Natural killer cell (primary cell): Measurements from ENCODE around the gene CCDC187. TPM values are rescaled to one million over a fixed set of nuclear protein-coding genes. Genes with fewer than 3 reads are reported as not detected.

Experiments
- ATAC-seq, 3 donors: fragments of 150-1000 bp in 2 of 3; fragments of 200-7000 bp in 1 of 3; cut with Tn5 transposase; 1 replicate in 1 of 3; 2 replicates in 2 of 3; pipeline ENCODE4 v1.10.0; 2021; ENCODE audit warnings: mild to moderate bottlenecking in 2 of 3, moderate library complexity in 2 of 3
- DNase-seq, 2 donors: peaks; one replicate each; pipeline versions ENCODE4 v3.0.0 to v3.0.0-alpha.2; 2013 to 2021; ENCODE audit warnings: mixed read lengths in 1 of 2
- H3K27ac ChIP-seq: one replicate; pipeline ENCODE4 v1.5.1; 2013; ENCODE audit warnings: mild to moderate bottlenecking, low read length
- H3K27me3 ChIP-seq: one replicate; pipeline ENCODE4 v1.6.1; 2013; ENCODE audit warnings: low read length; ENCODE audit not compliant: control insufficient read depth, insufficient read depth
- H3K36me3 ChIP-seq: one replicate; pipeline ENCODE4 v1.6.1; 2013; ENCODE audit warnings: low read length; ENCODE audit not compliant: control insufficient read depth, insufficient read depth
- H3K4me1 ChIP-seq: one replicate; pipeline ENCODE4 v1.6.1; 2013; ENCODE audit warnings: low read length; ENCODE audit not compliant: control insufficient read depth, insufficient read depth
- H3K4me3 ChIP-seq: one replicate; pipeline ENCODE4 v1.5.1; 2013; ENCODE audit warnings: low read length
- H3K9me3 ChIP-seq: one replicate; pipeline ENCODE4 v1.6.1; 2013; ENCODE audit warnings: low read length; ENCODE audit not compliant: control insufficient read depth, insufficient read depth
- H3K27ac Mint-ChIP-seq, 2 donors: one replicate each; pipeline ENCODE4 v1.8.0; 2022; ENCODE audit warnings: mild to moderate bottlenecking in 2 of 2, mixed read lengths in 2 of 2, moderate library complexity in 1 of 2
- H3K27me3 Mint-ChIP-seq, 2 donors: one replicate each; pipeline ENCODE4 v1.8.0; 2022; ENCODE audit warnings: low read depth in 2 of 2, mixed read lengths in 2 of 2
- H3K36me3 Mint-ChIP-seq: one replicate; pipeline ENCODE4 v1.8.0; 2022; ENCODE audit warnings: mixed read lengths
- H3K4me1 Mint-ChIP-seq, 2 donors: one replicate each; pipeline ENCODE4 v1.8.0; 2022; ENCODE audit warnings: mixed read lengths in 2 of 2
- H3K4me3 Mint-ChIP-seq: one replicate; pipeline ENCODE4 v1.8.0; 2022; ENCODE audit warnings: mild to moderate bottlenecking, moderate library complexity, mixed read lengths
- H3K9me3 Mint-ChIP-seq, 2 donors: one replicate each; pipeline ENCODE4 v1.8.0; 2022; ENCODE audit warnings: mixed read lengths in 2 of 2
- WGBS: methylation state at CpG from one replicate; pipeline ENCODE4 v1.1.7; 2013; ENCODE audit warnings: missing lambda C conversion rate; ENCODE audit not compliant: insufficient coverage; 5-methylcytosine and 5-hydroxymethylcytosine counted together
- intact Hi-C: fragments of 100-400 bp; cut with micrococcal nuclease; formaldehyde crosslinking; loops from one replicate; pipeline ENCODE4 v1.14.2; 2022
- total RNA-seq, 4 donors: library from RNA; stranded (reverse); fragments of 120-200 nt in 1 of 4; gene quantifications; one replicate each; pipeline versions ENCODE4 v1.2.3 to v1.2.4, GENCODE V29; 2013 to 2022
- TF ChIP-seq, protein P1 (sequence below): fragments of 200-600 bp; IDR thresholded peaks from one replicate; pipeline ENCODE4 v1.8.0; 2022; ENCODE audit warnings: antibody characterized with exemption

The CCDC187 gene
- total RNA-seq, 3 donors from 2014 or later (not counting 1 experiment from before 2014, with no cell fraction given): 0.18 TPM; not detected in 2

DNA sequence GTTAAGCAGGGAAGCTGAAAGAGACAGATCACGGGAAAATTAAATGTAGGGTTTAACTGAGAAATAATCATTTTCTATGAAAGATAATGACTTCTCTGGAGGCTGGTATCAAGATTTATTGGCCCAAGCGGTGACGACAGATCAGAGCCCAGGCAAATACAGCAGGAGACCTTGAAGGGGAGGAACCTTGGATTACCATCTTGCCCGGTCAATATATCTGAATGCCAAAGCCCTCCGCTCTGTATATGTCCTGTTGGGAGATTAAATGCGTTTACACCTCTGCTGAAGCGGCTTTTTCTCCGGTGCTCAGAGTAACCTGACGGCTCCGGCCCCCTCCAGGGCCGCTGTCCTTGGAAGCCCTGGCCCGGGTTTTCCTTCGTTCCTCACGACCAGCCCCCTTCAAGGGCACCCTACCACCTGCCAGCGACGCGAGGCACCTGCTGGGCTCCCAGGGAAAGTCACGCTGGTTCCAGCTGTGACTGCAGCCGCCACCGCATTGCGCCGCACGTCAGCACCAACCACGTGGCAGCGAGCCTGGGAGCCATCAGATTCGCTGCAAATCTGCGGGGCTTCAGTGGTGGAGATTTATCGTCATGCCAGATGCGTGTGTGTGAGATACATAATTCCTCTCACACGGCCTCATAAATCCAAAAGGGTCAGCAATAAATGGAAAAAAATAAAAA, 53.9 kb downstream of the CCDC187 start:
- H3K27me3 ChIP-seq: no peaks in the 10 kb centered on the region
- Mint-ChIP-seq H3K36me3 (no peaks in the 10 kb centered on the region), H3K9me3 (no peaks in the 10 kb centered on the region), H3K27ac (no peak overlapping the region), H3K4me1 (peaks cover 6% of the 10 kb centered on the region in 2 donors), H3K4me3 (no peak overlapping the region), H3K27me3 (no peaks in the 10 kb centered on the region)
- H3K4me3 ChIP-seq: no peak overlapping the region
- peaks cover 7% of the 10 kb centered on the region for H3K4me1 ChIP-seq
- 86% methylated on average over 30 of the region's 30 CpGs for WGBS
- ATAC-seq (no peak), DNase-seq (no peak)
- TF ChIP-seq, protein P1, sequence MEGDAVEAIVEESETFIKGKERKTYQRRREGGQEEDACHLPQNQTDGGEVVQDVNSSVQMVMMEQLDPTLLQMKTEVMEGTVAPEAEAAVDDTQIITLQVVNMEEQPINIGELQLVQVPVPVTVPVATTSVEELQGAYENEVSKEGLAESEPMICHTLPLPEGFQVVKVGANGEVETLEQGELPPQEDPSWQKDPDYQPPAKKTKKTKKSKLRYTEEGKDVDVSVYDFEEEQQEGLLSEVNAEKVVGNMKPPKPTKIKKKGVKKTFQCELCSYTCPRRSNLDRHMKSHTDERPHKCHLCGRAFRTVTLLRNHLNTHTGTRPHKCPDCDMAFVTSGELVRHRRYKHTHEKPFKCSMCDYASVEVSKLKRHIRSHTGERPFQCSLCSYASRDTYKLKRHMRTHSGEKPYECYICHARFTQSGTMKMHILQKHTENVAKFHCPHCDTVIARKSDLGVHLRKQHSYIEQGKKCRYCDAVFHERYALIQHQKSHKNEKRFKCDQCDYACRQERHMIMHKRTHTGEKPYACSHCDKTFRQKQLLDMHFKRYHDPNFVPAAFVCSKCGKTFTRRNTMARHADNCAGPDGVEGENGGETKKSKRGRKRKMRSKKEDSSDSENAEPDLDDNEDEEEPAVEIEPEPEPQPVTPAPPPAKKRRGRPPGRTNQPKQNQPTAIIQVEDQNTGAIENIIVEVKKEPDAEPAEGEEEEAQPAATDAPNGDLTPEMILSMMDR: no peak
- no peaks in the 10 kb centered on the region for H3K9me3 ChIP-seq
- no peaks in the 10 kb centered on the region for H3K36me3 ChIP-seq
- intact Hi-C loops: no loop called here
- H3K27ac ChIP-seq: no peak overlapping the region

DNA sequence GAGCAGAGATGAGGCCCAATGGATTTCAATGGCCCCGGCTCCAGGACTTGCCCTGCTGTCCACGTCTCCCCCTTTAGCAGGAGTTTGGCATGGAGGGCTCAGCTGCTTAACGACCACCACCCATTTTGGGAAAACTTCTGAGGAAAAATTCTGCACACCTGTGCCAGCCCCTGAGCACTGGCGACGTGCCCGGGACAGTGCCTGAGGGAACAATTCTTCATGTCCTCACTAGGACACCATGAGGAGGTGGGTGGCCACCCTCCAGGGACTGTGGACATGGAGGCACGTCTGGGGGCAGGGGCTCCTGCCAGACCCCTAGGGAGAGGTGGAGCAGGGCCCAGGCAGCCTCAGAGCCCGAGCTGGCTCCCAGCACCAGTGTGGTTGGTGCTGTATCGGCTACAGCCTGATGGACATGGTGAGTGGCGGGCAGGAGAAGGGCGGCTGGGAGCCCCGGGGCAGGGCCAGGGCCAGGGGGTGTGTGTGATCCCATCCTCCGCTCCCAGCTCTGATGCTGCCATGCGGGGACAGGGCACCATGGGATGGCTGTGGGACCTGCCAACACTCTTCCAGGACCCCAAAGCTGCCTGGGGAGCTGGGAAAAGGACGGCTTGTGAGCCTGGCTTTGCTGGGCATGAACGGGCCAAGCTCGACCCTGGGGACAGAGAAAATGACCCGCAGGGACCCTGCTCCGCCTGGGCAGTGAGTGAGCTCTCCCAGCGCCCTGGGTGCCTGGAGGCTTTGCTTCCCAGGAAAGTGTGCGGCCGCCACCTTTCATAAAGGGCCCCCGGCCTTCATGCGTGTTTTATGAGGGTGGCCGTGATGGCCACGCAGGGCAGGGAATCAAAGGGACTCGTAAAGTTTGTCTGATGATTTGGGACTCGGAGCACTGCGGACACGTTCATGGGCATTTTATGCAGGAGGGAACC, 54.7 kb downstream of the CCDC187 start:
- no peaks in the 10 kb centered on the region for H3K9me3 ChIP-seq
- H3K9me3 Mint-ChIP-seq: no peaks in the 10 kb centered on the region
- no peak for DNase-seq
- H3K27ac Mint-ChIP-seq: no peak overlapping the region
- H3K27me3 ChIP-seq: no peaks in the 10 kb centered on the region
- H3K36me3 Mint-ChIP-seq: no peaks in the 10 kb centered on the region
- no peak overlapping the region for H3K4me3 ChIP-seq
- no peak overlapping the region for H3K4me3 Mint-ChIP-seq
- intact Hi-C loops: no loop called here
- no peaks in the 10 kb centered on the region for H3K27me3 Mint-ChIP-seq
- peaks cover 14% of the 10 kb centered on the region in 2 donors for H3K4me1 Mint-ChIP-seq
- peaks cover 15% of the 10 kb centered on the region for H3K4me1 ChIP-seq
- ATAC-seq: no peak
- H3K36me3 ChIP-seq: no peaks in the 10 kb centered on the region
- TF ChIP-seq, protein P1: no peak
- no peak overlapping the region for H3K27ac ChIP-seq
- 88% methylated on average over 30 of the region's 30 CpGs for WGBS

DNA sequence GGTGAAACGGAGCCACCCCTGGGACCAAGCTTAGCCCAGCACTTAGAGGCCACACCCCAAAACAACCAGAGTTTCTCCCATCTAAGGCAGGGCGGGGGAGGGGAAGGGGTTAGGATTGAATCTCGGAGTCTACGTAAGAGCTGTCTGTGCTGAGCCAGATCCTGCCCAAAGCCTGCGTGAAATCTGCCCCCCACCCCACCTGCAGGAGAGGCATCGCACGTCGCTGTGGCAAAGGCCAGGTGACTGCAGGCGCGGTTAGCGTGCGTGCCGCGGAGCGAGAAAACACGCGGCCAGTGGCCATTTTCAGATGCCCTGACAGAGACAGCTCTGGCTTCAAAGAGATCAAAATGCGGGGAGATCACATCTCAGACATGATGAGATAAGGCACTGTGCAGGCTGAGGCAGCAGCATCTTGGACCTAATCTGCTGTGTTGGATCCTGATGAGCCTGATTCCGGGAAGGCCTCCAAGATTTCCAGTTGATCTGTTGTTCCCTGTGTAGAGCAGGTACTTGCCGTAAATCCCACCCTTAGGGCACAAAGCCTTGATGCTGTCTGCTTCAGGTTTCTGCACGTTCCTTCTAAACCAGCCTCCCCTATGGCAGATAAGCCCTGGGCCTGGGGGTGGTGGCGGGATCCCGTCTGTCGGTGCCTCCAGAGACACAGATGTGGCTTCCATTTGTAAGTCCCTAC, 55.8 kb downstream of the CCDC187 start:
- Mint-ChIP-seq H3K27me3 (no peaks in the 10 kb centered on the region), H3K9me3 (no peaks in the 10 kb centered on the region), H3K36me3 (no peaks in the 10 kb centered on the region), H3K4me1 (peaks cover 26% of the 10 kb centered on the region in 2 donors), H3K27ac (no peak overlapping the region), H3K4me3 (no peak overlapping the region)
- Histone ChIP-seq H3K27me3 (no peaks in the 10 kb centered on the region), H3K4me1 (peaks cover 24% of the 10 kb centered on the region), H3K4me3 (no peak overlapping the region), H3K9me3 (no peaks in the 10 kb centered on the region), H3K36me3 (no peaks in the 10 kb centered on the region), H3K27ac (no peak overlapping the region)
- 94% methylated on average over 24 of the region's 24 CpGs for WGBS
- DNase-seq (no peak), ATAC-seq (no peak)
- intact Hi-C loops: no loop called here
- TF ChIP-seq, protein P1: no peak
